HCT116 (cell line): ENCODE measurements around the gene PLB1. TPM values are rescaled to one million over a fixed set of nuclear protein-coding genes. Genes with fewer than 3 reads are reported as not detected.

Experiments used
- ATAC-seq: fragments of 200-7000 bp; cut with Tn5 transposase; 2 replicates; pipeline ENCODE4 v1.9.1; 2020; ENCODE audit warnings: mild to moderate bottlenecking, moderate library complexity
- BruUV-seq: library from RNA; stranded (reverse); fragments of 400-500 nt; replicated peaks from 2 replicates; lab custom pipeline; 2021; lab: Mats Ljungman, UMichigan
- CTCF ChIA-PET: fragments of 300-600 bp; sonication (Branson Sonifier 250); formaldehyde crosslinking; loops from one replicate; lab custom pipeline; 2021; ENCODE audit warnings: antibody characterized with exemption; lab: Charles Lee
- POLR2A ChIA-PET: fragments of 300-600, 350-600 bp; sonication (Branson Sonifier 250); formaldehyde crosslinking; loops from one replicate; lab custom pipeline; 2021; ENCODE audit warnings: antibody characterized with exemption; lab: Charles Lee
- RAD21 ChIA-PET, 2 experiments: fragments of 300-600 bp; sonication (Branson Sonifier 250); formaldehyde crosslinking; loops; one replicate each; lab custom pipeline; 2023; ENCODE audit warnings: low total read pairs in 2 of 2; ENCODE audit not compliant: uncharacterized antibody in 2 of 2, unreplicated experiment in 2 of 2, low non-redundant PET in 1 of 2; lab: Charles Lee
- DNase-seq: peaks from one replicate; pipeline ENCODE4 v3.0.0-alpha.2; 2010; ENCODE audit warnings: low read depth, low spot score
- H2AFZ ChIP-seq: fragments of 200-600 bp; shearing (Covaris generic), sonication (generic); 2 replicates; pipeline ENCODE4 v1.6.1; 2017; ENCODE audit warnings: low read depth, mixed run types, mixed read lengths, antibody characterized with exemption, low read length; ENCODE audit not compliant: poor library complexity, severe bottlenecking
- H3K27ac ChIP-seq: 2 replicates; pipeline ENCODE4 v1.5.1; 2012; ENCODE audit warnings: low read depth, low read length
- H3K27me3 ChIP-seq: fragments of 200-600 bp; sonication (generic); 2 replicates; pipeline ENCODE4 v1.6.1; 2016; ENCODE audit warnings: mixed run types, low read length, mixed read lengths; ENCODE audit not compliant: insufficient read depth
- H3K36me3 ChIP-seq, 2 experiments: fragments of 200-500 bp in 1 of 2; fragments of 200-600 bp in 1 of 2; sonication (Bioruptor generic) in 1 of 2; sonication (generic) in 1 of 2; 2 replicates each; pipeline versions ENCODE4 v1.5.1 to v1.6.1; 2014 to 2016; ENCODE audit warnings: low read length in 2 of 2, inconsistent platforms in 1 of 2, mixed read lengths in 1 of 2, mixed run types in 1 of 2; ENCODE audit not compliant: insufficient read depth in 2 of 2, control insufficient read depth in 1 of 2
- H3K4me1 ChIP-seq, 2 experiments: fragments of 200-600 bp in 1 of 2; sonication (generic) in 1 of 2; 2 replicates each; pipeline versions ENCODE4 v1.5.1 to v1.6.1; 2012 to 2017; ENCODE audit warnings: low read length in 2 of 2, inconsistent platforms in 1 of 2, mild to moderate bottlenecking in 1 of 2, mixed read lengths in 1 of 2, mixed run types in 1 of 2, moderate library complexity in 1 of 2; ENCODE audit not compliant: insufficient read depth in 2 of 2, control insufficient read depth in 1 of 2
- H3K4me2 ChIP-seq: fragments of 200-600 bp; sonication (generic); 2 replicates; pipeline ENCODE4 v1.6.1; 2017; ENCODE audit warnings: mixed run types, low read length, mixed read lengths
- H3K4me3 ChIP-seq, 2 experiments: fragments of 200-600 bp in 1 of 2; sonication (generic) in 1 of 2; replicated peaks in 1 of 2; 2 replicates each; pipeline ENCODE4 v1.5.1; 2011 to 2016; ENCODE audit warnings: low read length in 2 of 2, control low read depth in 1 of 2, low read depth in 1 of 2, mild to moderate bottlenecking in 1 of 2, mixed read lengths in 1 of 2, mixed run types in 1 of 2
- H3K79me2 ChIP-seq: fragments of 200-600 bp; sonication (generic); 2 replicates; pipeline ENCODE4 v1.6.1; 2017; ENCODE audit warnings: mild to moderate bottlenecking, mixed run types, low read length, moderate library complexity, mixed read lengths; ENCODE audit not compliant: insufficient read depth
- H3K9ac ChIP-seq: fragments of 200-600 bp; sonication (generic); 2 replicates; pipeline ENCODE4 v1.6.1; 2016; ENCODE audit warnings: low read length, mixed read lengths
- H3K9me2 ChIP-seq: fragments of 200-600 bp; sonication (generic), shearing (Covaris generic); 2 replicates; pipeline ENCODE4 v1.6.1; 2017; ENCODE audit warnings: mixed run types, mild to moderate bottlenecking, moderate library complexity; ENCODE audit not compliant: insufficient read depth
- H3K9me3 ChIP-seq, 2 experiments: fragments of 200-500 bp in 1 of 2; fragments of 200-600 bp in 1 of 2; sonication (Bioruptor generic) in 1 of 2; sonication (generic) in 1 of 2; 2 replicates each; pipeline ENCODE4 v1.6.1; 2014 to 2017; ENCODE audit warnings: low read length in 2 of 2, mixed read lengths in 2 of 2, inconsistent platforms in 1 of 2, low read depth in 1 of 2, mild to moderate bottlenecking in 1 of 2, mixed run types in 1 of 2, moderate library complexity in 1 of 2; ENCODE audit not compliant: control insufficient read depth in 1 of 2, insufficient read depth in 1 of 2
- H4K20me1 ChIP-seq: fragments of 200-600 bp; sonication (generic), shearing (Covaris generic); 2 replicates; pipeline ENCODE4 v1.6.1; 2017; ENCODE audit warnings: mixed run types, mild to moderate bottlenecking, moderate library complexity; ENCODE audit not compliant: insufficient read depth
- EGR1 ChIP-seq: IDR thresholded peaks from 2 replicates; pipeline ENCODE4 v1.6.1; 2012; ENCODE audit warnings: low read depth
- FOSL1 ChIP-seq: IDR thresholded peaks from 2 replicates; pipeline ENCODE4 v1.6.1; 2012; ENCODE audit warnings: low read depth
- JUND ChIP-seq: IDR thresholded peaks from 2 replicates; pipeline ENCODE4 v1.6.1; 2012
- intact Hi-C: fragments of 100-400 bp; cut with micrococcal nuclease; formaldehyde crosslinking; loops from 2 replicates; pipeline ENCODE4 v1.10.0; 2022
- total RNA-seq: library from RNA; stranded (reverse); gene quantifications from one replicate; pipeline ENCODE4 v1.2.1, GENCODE V29; 2021; ENCODE audit not compliant: unreplicated experiment
- TF ChIP-seq, protein P1 (sequence below): IDR thresholded peaks from 2 replicates; pipeline ENCODE4 v1.6.1; 2011; ENCODE audit warnings: mild to moderate bottlenecking, low read length, moderate library complexity; ENCODE audit not compliant: insufficient replicate concordance; ENCODE audit errors: extremely low read depth
- TF ChIP-seq, protein P2 (sequence below), 3 experiments: fragments of 200-600 bp in 1 of 3; sonication (generic) in 1 of 3; IDR thresholded peaks in 2 of 3; conservative IDR thresholded peaks in 1 of 3; 2 replicates each; pipeline ENCODE4 v1.5.1; 2012 to 2017; ENCODE audit warnings: low read depth in 2 of 3, low read length in 2 of 3, antibody characterized with exemption in 1 of 3, borderline replicate concordance in 1 of 3, control low read depth in 1 of 3, mild to moderate bottlenecking in 1 of 3, mixed read lengths in 1 of 3, mixed run types in 1 of 3, moderate library complexity in 1 of 3; ENCODE audit not compliant: insufficient read depth in 1 of 3

The PLB1 gene
- total RNA-seq, 1 experiment from 2014 or later = 0.49 TPM

- H3K9me3 ChIP-seq = no peaks in the 10 kb centered on the region
- H3K4me2 ChIP-seq = no peak overlapping the region
- no peak overlapping the region for H3K27ac ChIP-seq
Observed at GRCh38 chr2:28602136-28602660, 106.3 kb downstream of the PLB1 start.

More at GRCh38 chr2:28602136-28602660, 106.3 kb downstream of the PLB1 start:
- no peak overlapping the region for H3K9ac ChIP-seq
- intact Hi-C loops = no loop called here
- H3K4me1 ChIP-seq = peaks cover 8 to 13% of the 10 kb centered on the region in 2 experiments
- no peaks in the 10 kb centered on the region for H4K20me1 ChIP-seq
- H3K9me2 ChIP-seq = no peaks in the 10 kb centered on the region
- no TSS peak for BruUV-seq
- H2AFZ ChIP-seq = no peak overlapping the region
- ATAC-seq = no peak
- CTCF ChIA-PET = no interaction called here
- H3K27me3 ChIP-seq = no peaks in the 10 kb centered on the region
- DNase-seq = no peak
- no peaks in the 10 kb centered on the region for H3K36me3 ChIP-seq
- no peaks in the 10 kb centered on the region for H3K79me2 ChIP-seq
- POLR2A ChIA-PET = no interaction called here
- TF ChIP-seq EGR1 (no peak), FOSL1 (no peak), JUND (no peak)
- TF ChIP-seq, protein P1, sequence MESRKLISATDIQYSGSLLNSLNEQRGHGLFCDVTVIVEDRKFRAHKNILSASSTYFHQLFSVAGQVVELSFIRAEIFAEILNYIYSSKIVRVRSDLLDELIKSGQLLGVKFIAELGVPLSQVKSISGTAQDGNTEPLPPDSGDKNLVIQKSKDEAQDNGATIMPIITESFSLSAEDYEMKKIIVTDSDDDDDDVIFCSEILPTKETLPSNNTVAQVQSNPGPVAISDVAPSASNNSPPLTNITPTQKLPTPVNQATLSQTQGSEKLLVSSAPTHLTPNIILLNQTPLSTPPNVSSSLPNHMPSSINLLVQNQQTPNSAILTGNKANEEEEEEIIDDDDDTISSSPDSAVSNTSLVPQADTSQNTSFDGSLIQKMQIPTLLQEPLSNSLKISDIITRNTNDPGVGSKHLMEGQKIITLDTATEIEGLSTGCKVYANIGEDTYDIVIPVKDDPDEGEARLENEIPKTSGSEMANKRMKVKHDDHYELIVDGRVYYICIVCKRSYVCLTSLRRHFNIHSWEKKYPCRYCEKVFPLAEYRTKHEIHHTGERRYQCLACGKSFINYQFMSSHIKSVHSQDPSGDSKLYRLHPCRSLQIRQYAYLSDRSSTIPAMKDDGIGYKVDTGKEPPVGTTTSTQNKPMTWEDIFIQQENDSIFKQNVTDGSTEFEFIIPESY = no peak
- TF ChIP-seq, protein P2, sequence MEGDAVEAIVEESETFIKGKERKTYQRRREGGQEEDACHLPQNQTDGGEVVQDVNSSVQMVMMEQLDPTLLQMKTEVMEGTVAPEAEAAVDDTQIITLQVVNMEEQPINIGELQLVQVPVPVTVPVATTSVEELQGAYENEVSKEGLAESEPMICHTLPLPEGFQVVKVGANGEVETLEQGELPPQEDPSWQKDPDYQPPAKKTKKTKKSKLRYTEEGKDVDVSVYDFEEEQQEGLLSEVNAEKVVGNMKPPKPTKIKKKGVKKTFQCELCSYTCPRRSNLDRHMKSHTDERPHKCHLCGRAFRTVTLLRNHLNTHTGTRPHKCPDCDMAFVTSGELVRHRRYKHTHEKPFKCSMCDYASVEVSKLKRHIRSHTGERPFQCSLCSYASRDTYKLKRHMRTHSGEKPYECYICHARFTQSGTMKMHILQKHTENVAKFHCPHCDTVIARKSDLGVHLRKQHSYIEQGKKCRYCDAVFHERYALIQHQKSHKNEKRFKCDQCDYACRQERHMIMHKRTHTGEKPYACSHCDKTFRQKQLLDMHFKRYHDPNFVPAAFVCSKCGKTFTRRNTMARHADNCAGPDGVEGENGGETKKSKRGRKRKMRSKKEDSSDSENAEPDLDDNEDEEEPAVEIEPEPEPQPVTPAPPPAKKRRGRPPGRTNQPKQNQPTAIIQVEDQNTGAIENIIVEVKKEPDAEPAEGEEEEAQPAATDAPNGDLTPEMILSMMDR (IDR thresholded peaks at IDR 0.05 in 2 of 3, conservative IDR thresholded peaks at IDR 0.05 in 1 of 3; ENCODE audit: borderline replicate concordance in 1 of 3, insufficient read depth in 1 of 3, low read depth in 2 of 3, low read length in 2 of 3) = no peak
- RAD21 ChIA-PET = no interaction called here
- no peak overlapping the region for H3K4me3 ChIP-seq
